PFSK-1 (cell line): ENCODE data around the gene CCDC158.

Experiments
- POLR2AphosphoS5 ChIP-seq: IDR thresholded peaks from 2 replicates; pipeline ENCODE4 v1.6.1; 2012; ENCODE audit warnings: low read depth, mild to moderate bottlenecking, control low read depth, low read length, moderate library complexity
- REST ChIP-seq, 2 experiments: IDR thresholded peaks; 2 replicates each; pipeline versions ENCODE4 v1.6.1 to v1.8.0; 2011 to 2012; ENCODE audit warnings: low read depth in 2 of 2, low read length in 2 of 2, control low read depth in 1 of 2, inconsistent platforms in 1 of 2, mild to moderate bottlenecking in 1 of 2, moderate library complexity in 1 of 2; ENCODE audit not compliant: insufficient read depth in 1 of 2

DNA sequence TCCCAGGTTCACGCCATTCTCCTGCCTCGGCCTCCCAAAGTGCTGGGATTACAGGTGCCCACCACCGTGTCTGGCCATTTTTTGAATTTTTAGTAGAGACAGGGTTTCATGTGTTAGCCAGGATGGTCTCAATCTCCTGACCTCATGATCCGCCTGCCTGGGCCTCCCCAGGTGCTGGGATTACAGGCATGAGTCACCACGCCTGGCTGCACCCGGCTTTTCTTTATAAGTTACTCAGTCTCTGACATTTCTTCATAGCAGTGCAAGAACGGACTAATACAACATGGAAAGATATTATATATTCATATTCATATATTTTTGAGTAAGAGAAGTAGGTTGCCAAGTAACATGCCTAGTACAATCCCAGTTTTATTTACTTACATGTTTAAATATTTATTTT lies 36.9 kb upstream of the CCDC158 start:
- TF ChIP-seq POLR2AphosphoS5 = no peak
- no peak for TF ChIP-seq REST (IDR thresholded peaks at IDR 0.05; ENCODE audit: insufficient read depth in 1 of 2, low read depth in 2 of 2, low read length in 2 of 2)
